ENCODE results near the gene ANXA2.

GRCh38 chr15:60418096-60418495, 20.3 kb upstream of the ANXA2 start:
- TF ChIP-seq CTCF (optimal IDR thresholded peaks at IDR 0.05 in 1 of 3, IDR thresholded peaks at IDR 0.05 in 1 of 3, conservative IDR thresholded peaks at IDR 0.05 in 1 of 3; ENCODE audit: extremely low read depth in 1 of 3, insufficient read depth in 2 of 3, low read length in 3 of 3) (no peak), EZH2 (IDR thresholded peaks at IDR 0.05; ENCODE audit: low read length) (no peak)
